ENCODE data around the gene SLC26A1. TPM values are rescaled to one million over a fixed set of nuclear protein-coding genes. Genes with fewer than 3 reads are reported as not detected.

The SLC26A1 gene
- total RNA-seq, 1 donor from 2014 or later = not detected

- no peaks in the 10 kb centered on the region for H3K9me3 Mint-ChIP-seq
Measured at GRCh38 chr4:1004071-1004418, 10.8 kb upstream of the SLC26A1 start.

GRCh38 chr4:1003271-1004070 is 10.3 kb upstream of the SLC26A1 start:
- no peak for DNase-seq
- CTCF ChIA-PET = no interaction called here
- H3K27me3 Mint-ChIP-seq = peaks cover 36% of the 10 kb centered on the region
- H3K36me3 Mint-ChIP-seq (ENCODE audit: low read depth) = no peaks in the 10 kb centered on the region
- H3K27ac Mint-ChIP-seq = no peak overlapping the region
- no peak for ATAC-seq (ENCODE audit: low read depth)
- no peak for TF ChIP-seq CTCF (IDR thresholded peaks at IDR 0.05)
- intact Hi-C loops (cut with micrococcal nuclease) = no loop called here
- no peaks in the 10 kb centered on the region for H3K9me3 Mint-ChIP-seq
- no peak overlapping the region for H3K4me3 Mint-ChIP-seq
- POLR2A ChIA-PET = no interaction called here
- H3K4me1 Mint-ChIP-seq = peaks cover 21% of the 10 kb centered on the region

More at GRCh38 chr4:1004071-1004418, 10.8 kb upstream of the SLC26A1 start:
- peaks cover 22% of the 10 kb centered on the region for H3K4me1 Mint-ChIP-seq
- intact Hi-C loops (cut with micrococcal nuclease) = no loop called here
- peaks cover 35% of the 10 kb centered on the region for H3K27me3 Mint-ChIP-seq
- H3K4me3 Mint-ChIP-seq = no peak overlapping the region
- ChIA-PET POLR2A (no interaction called here), CTCF (no interaction called here)
- H3K36me3 Mint-ChIP-seq (ENCODE audit: low read depth) = no peaks in the 10 kb centered on the region
- no peak for ATAC-seq (ENCODE audit: low read depth)
- no peak for DNase-seq
- no peak for TF ChIP-seq CTCF (IDR thresholded peaks at IDR 0.05)
- H3K27ac Mint-ChIP-seq = no peak overlapping the region

- peaks cover 28% of the 10 kb centered on the region for H3K4me1 Mint-ChIP-seq
- TF ChIP-seq CTCF (IDR thresholded peaks at IDR 0.05) = no peak
- intact Hi-C loops (cut with micrococcal nuclease) = no loop called here
- no peak overlapping the region for H3K27ac Mint-ChIP-seq
- peaks cover 34% of the 10 kb centered on the region for H3K27me3 Mint-ChIP-seq
- POLR2A ChIA-PET = interaction anchor here (0.6 kb wide), 1 partner anchor 117 kb away, joined by 6 read pairs; no protein-coding TSS in a partner anchor
- CTCF ChIA-PET = no interaction called here
- no peak for DNase-seq
- H3K9me3 Mint-ChIP-seq = no peaks in the 10 kb centered on the region
- no peaks in the 10 kb centered on the region for H3K36me3 Mint-ChIP-seq (ENCODE audit: low read depth)
- no peak overlapping the region for H3K4me3 Mint-ChIP-seq
- ATAC-seq (ENCODE audit: low read depth) = no peak
Measured at GRCh38 chr4:1002631-1003251, 9.5 kb upstream of the SLC26A1 start.

- POLR2A ChIA-PET = interaction anchor here (0.6 kb wide), 1 partner anchor 117 kb away, joined by 6 read pairs; no protein-coding TSS in a partner anchor
- TF ChIP-seq CTCF (IDR thresholded peaks at IDR 0.05) = no peak
- intact Hi-C loops (cut with micrococcal nuclease) = no loop called here
- peaks cover 28% of the 10 kb centered on the region for H3K4me1 Mint-ChIP-seq
- H3K9me3 Mint-ChIP-seq = no peaks in the 10 kb centered on the region
- DNase-seq (no peak), ATAC-seq (ENCODE audit: low read depth) (no peak)
- H3K4me3 Mint-ChIP-seq = no peak overlapping the region
- H3K27me3 Mint-ChIP-seq = peaks cover 32% of the 10 kb centered on the region
- CTCF ChIA-PET = no interaction called here
- H3K27ac Mint-ChIP-seq = no peak overlapping the region
- no peaks in the 10 kb centered on the region for H3K36me3 Mint-ChIP-seq (ENCODE audit: low read depth)
Measured at GRCh38 chr4:1002131-1002630, 9.0 kb upstream of the SLC26A1 start.

- intact Hi-C loops (cut with micrococcal nuclease) = no loop called here
- no peak for TF ChIP-seq CTCF (IDR thresholded peaks at IDR 0.05)
- Mint-ChIP-seq H3K27ac (no peak overlapping the region), H3K4me1 (peaks cover 31% of the 10 kb centered on the region), H3K9me3 (no peaks in the 10 kb centered on the region), H3K27me3 (peaks cover 31% of the 10 kb centered on the region), H3K36me3 (ENCODE audit: low read depth) (no peaks in the 10 kb centered on the region), H3K4me3 (no peak overlapping the region)
- DNase-seq (no peak), ATAC-seq (ENCODE audit: low read depth) (no peak)
- ChIA-PET CTCF (no interaction called here), POLR2A (no interaction called here)
Measured at GRCh38 chr4:1001561-1002130, 8.4 kb upstream of the SLC26A1 start.
